PC-3 (cell line): Measurements from ENCODE around the gene SLC26A1. TPM values are rescaled to one million over a fixed set of nuclear protein-coding genes. Genes with fewer than 3 reads are reported as not detected.
"Not testable (repeated sequence)": the region's sequence is repeated elsewhere in the genome, so short reads cannot be mapped to it uniquely, and the experiment has no call there.

Source experiments
- ATAC-seq: fragments of 200-7000 bp; cut with Tn5 transposase; 2 replicates; pipeline ENCODE4 v1.9.1; 2020; ENCODE audit warnings: mild to moderate bottlenecking, moderate library complexity
- BruUV-seq: library from RNA; stranded (reverse); fragments of 400-500 nt; replicated peaks from 2 replicates; lab custom pipeline; 2021; lab: Mats Ljungman, UMichigan
- CTCF ChIA-PET: fragments of 300-600 bp; sonication (Branson Sonifier 250); formaldehyde crosslinking; loops from one replicate; lab custom pipeline; 2022; ENCODE audit warnings: antibody characterized with exemption; lab: Charles Lee
- POLR2A ChIA-PET: fragments of 300-600 bp; sonication (Branson Sonifier 250); formaldehyde crosslinking; loops from one replicate; lab custom pipeline; 2022; ENCODE audit warnings: antibody characterized with exemption; ENCODE audit not compliant: unreplicated experiment; lab: Charles Lee
- DNase-seq: peaks from one replicate; pipeline ENCODE4 v3.0.0-alpha.2; 2015
- H2AFZ ChIP-seq: fragments of 300-600 bp; sonication (generic); 2 replicates; pipeline ENCODE4 v1.6.0; 2016; ENCODE audit warnings: antibody characterized with exemption, low read length
- H3F3A ChIP-seq: fragments of 300-600 bp; sonication (generic); one replicate; pipeline ENCODE4 v1.6.0; 2017; ENCODE audit warnings: antibody characterized with exemption, low read length, control low read depth, mild to moderate bottlenecking; ENCODE audit not compliant: unreplicated experiment
- H3K27ac ChIP-seq: fragments of 300-600 bp; sonication (generic); 2 replicates; pipeline ENCODE4 v1.5.1; 2016; ENCODE audit warnings: mild to moderate bottlenecking, low read length
- H3K27me3 ChIP-seq: fragments of 300-600 bp; sonication (generic); 2 replicates; pipeline ENCODE4 v1.6.1; 2016; ENCODE audit warnings: low read length, mixed read lengths
- H3K36me3 ChIP-seq: fragments of 300-600 bp; sonication (generic); 2 replicates; pipeline ENCODE4 v1.6.1; 2016; ENCODE audit warnings: low read depth, mixed run types, low read length, mixed read lengths
- H3K4me1 ChIP-seq: fragments of 300-600 bp; sonication (generic); 2 replicates; pipeline ENCODE4 v1.5.1; 2016; ENCODE audit warnings: low read length; ENCODE audit not compliant: insufficient read depth
- H3K4me2 ChIP-seq: fragments of 300-600 bp; sonication (generic); 2 replicates; pipeline ENCODE4 v1.6.0; 2016; ENCODE audit warnings: low read length
- H3K4me3 ChIP-seq: fragments of 300-600 bp; sonication (generic); 2 replicates; pipeline ENCODE4 v1.5.1; 2016; ENCODE audit warnings: mild to moderate bottlenecking, low read length, mixed read lengths
- H3K79me2 ChIP-seq: fragments of 300-600 bp; sonication (generic); 2 replicates; pipeline ENCODE4 v1.6.1; 2017; ENCODE audit warnings: low read length, mixed read lengths
- H3K9ac ChIP-seq: fragments of 300-600 bp; sonication (generic); 2 replicates; pipeline ENCODE4 v1.6.0; 2016; ENCODE audit warnings: mild to moderate bottlenecking, low read length
- H3K9me2 ChIP-seq: fragments of 300-600 bp; sonication (generic); replicated peaks from 2 replicates; pipeline ENCODE4 v1.6.1; 2016; ENCODE audit warnings: mixed run types, low read length, mixed read lengths
- H3K9me3 ChIP-seq: fragments of 300-600 bp; sonication (generic); 2 replicates; pipeline ENCODE4 v1.6.1; 2016; ENCODE audit warnings: low read length, mixed read lengths
- H4K20me1 ChIP-seq: fragments of 300-600 bp; sonication (generic); 2 replicates; pipeline ENCODE4 v1.6.1; 2016; ENCODE audit warnings: low read length, mixed read lengths
- EZH2 ChIP-seq: fragments of 300-600 bp; sonication (generic); IDR thresholded peaks from one replicate; pipeline ENCODE4 v1.6.1; 2017; ENCODE audit warnings: antibody characterized with exemption, mild to moderate bottlenecking, low read length; ENCODE audit not compliant: unreplicated experiment
- EZH2phosphoT487 ChIP-seq: fragments of 300-600 bp; sonication (generic); IDR thresholded peaks from 2 replicates; pipeline ENCODE4 v1.6.1; 2018; ENCODE audit warnings: mild to moderate bottlenecking, antibody characterized with exemption, low read length, borderline replicate concordance
- intact Hi-C: fragments of 100-400 bp; cut with micrococcal nuclease; formaldehyde crosslinking; loops from 2 replicates; pipeline ENCODE4 v1.9.0; 2023
- total RNA-seq: library from RNA; depleted of rRNA; stranded (reverse); fragments of >200 nt; gene quantifications from 2 replicates; pipeline ENCODE4 v1.2.3, GENCODE V29; 2014; rRNA removed
- TF ChIP-seq, protein P1 (sequence below): fragments of 300-600 bp; sonication (generic); conservative IDR thresholded peaks from 2 replicates; pipeline ENCODE4 v1.5.1; 2017; ENCODE audit warnings: antibody characterized with exemption, low read depth, mild to moderate bottlenecking, low read length

Gene SLC26A1
- total RNA-seq, 1 experiment from 2014 or later, result not detected

DNA sequence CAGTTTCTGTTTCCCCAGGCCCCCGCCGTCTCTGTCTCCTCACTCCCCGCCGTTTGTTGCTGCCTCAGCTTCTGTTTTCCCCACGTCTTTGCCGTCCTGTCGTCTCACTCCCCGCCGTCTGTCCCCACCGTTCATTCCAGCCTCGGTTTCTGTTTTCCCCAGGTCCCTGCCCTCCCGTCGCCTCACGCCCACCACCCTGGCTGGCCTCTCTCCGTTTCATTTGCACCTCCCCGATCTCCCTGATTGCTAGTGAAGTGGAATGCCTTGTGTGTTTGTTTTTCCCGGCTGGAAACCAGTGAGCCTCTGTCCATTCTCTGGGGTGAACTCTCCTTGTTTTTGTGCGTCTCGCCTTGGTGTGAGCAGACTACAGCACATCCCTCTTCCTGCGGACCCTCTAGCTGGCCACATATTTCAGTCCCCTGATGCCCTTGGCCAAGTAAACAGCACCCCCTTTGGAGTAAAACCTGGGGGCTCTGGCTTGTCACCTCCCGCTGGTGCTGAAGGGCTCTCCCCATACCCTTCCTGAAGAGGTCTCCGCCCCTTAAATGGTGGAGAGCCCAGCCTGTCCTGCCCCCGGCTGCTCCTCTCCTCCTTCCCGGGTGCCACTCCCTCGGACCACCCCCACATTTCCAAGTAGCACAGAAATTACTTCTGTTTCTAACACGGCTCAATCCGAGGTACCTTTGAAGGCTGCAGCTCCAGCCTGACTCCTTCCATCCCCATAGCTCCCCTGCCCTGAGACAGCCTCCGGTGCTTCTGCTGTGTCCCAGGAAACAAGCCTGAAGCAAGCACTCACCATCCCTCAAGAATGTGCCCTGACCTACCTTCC is 47.7 kb downstream of the SLC26A1 start:
- CTCF ChIA-PET, result no interaction called here
- H3K27ac ChIP-seq, result no peak overlapping the region
- POLR2A ChIA-PET, result no interaction called here
- H3K79me2 ChIP-seq, result no peaks in the 10 kb centered on the region
- H4K20me1 ChIP-seq, result no peaks in the 10 kb centered on the region
- no peaks in the 10 kb centered on the region for H3F3A ChIP-seq
- intact Hi-C loops, result no loop called here
- no peaks in the 10 kb centered on the region for H3K36me3 ChIP-seq
- DNase-seq, result no peak
- H3K9me3 ChIP-seq, result no peaks in the 10 kb centered on the region
- no peak overlapping the region for H3K4me3 ChIP-seq
- H3K4me1 ChIP-seq, result no peaks in the 10 kb centered on the region
- H3K4me2 ChIP-seq, result no peak overlapping the region
- BruUV-seq, result no TSS peak
- no peak overlapping the region for H2AFZ ChIP-seq
- no peak for ATAC-seq
- H3K9me2 ChIP-seq, result no peaks in the 10 kb centered on the region
- H3K27me3 ChIP-seq, result no peaks in the 10 kb centered on the region
- no peak overlapping the region for H3K9ac ChIP-seq
- TF ChIP-seq, protein P1, sequence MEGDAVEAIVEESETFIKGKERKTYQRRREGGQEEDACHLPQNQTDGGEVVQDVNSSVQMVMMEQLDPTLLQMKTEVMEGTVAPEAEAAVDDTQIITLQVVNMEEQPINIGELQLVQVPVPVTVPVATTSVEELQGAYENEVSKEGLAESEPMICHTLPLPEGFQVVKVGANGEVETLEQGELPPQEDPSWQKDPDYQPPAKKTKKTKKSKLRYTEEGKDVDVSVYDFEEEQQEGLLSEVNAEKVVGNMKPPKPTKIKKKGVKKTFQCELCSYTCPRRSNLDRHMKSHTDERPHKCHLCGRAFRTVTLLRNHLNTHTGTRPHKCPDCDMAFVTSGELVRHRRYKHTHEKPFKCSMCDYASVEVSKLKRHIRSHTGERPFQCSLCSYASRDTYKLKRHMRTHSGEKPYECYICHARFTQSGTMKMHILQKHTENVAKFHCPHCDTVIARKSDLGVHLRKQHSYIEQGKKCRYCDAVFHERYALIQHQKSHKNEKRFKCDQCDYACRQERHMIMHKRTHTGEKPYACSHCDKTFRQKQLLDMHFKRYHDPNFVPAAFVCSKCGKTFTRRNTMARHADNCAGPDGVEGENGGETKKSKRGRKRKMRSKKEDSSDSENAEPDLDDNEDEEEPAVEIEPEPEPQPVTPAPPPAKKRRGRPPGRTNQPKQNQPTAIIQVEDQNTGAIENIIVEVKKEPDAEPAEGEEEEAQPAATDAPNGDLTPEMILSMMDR, result no peak
- TF ChIP-seq EZH2phosphoT487 (no peak), EZH2 (no peak)

DNA sequence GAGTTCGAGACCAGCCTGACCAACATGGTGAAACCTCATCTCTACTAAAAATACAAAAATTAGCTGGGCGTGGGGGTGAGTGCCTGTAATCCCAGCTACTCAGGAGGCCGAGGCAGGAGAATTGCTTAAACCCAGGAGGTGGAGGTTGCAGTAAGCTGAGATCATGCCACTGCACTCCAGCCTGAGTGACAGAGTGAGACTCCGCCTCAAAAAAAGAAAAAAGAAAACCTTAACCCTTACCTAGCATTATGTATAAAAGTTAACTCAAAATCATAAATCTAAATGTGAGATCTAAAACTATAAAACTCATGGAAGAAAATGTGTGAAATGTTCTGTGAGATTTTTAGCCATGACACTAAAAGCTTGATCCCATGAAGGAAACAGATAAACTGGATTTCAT is 53.7 kb downstream of the SLC26A1 start:
- CTCF ChIA-PET, H3K4me2 ChIP-seq: not testable (repeated sequence)

More for the DNA sequence above, 53.7 kb downstream of the SLC26A1 start:
- H3K36me3 ChIP-seq, H3K4me1 ChIP-seq, H3K27ac ChIP-seq, ATAC-seq, H3K4me3 ChIP-seq, H3F3A ChIP-seq, H3K9me3 ChIP-seq, DNase-seq, H3K27me3 ChIP-seq, H4K20me1 ChIP-seq, H2AFZ ChIP-seq, POLR2A ChIA-PET, H3K9ac ChIP-seq, intact Hi-C loops, BruUV-seq, H3K9me2 ChIP-seq, H3K79me2 ChIP-seq: not testable (repeated sequence)

Other genes with a start within 250 kb of the SLC26A1 start
- gene CPLX1, start 167.3 kb downstream of the SLC26A1 start, total RNA-seq, result 0.87 and 2.6 TPM in 2 replicates
- gene GAK, start 61.1 kb downstream of the SLC26A1 start, total RNA-seq, result 117 and 175 TPM in 2 replicates
- 18.5 and 25.1 TPM in 2 replicates for gene TMEM175, start 60.9 kb downstream of the SLC26A1 start, total RNA-seq
- gene DGKQ, start 19.8 kb downstream of the SLC26A1 start, total RNA-seq, result 14.2 and 23.5 TPM in 2 replicates
- 10.1 and 10.3 TPM in 2 replicates for gene IDUA, start 6.4 kb downstream of the SLC26A1 start, total RNA-seq
- gene FGFRL1, start 18.2 kb upstream of the SLC26A1 start, total RNA-seq, result 31.2 and 42.6 TPM in 2 replicates
- not detected in 2 replicates for gene RNF212, start 120.2 kb upstream of the SLC26A1 start, total RNA-seq
- gene SPON2, start 179.2 kb upstream of the SLC26A1 start, total RNA-seq, result 0.80 and 1.0 TPM in 2 replicates